NCI-H146 treated with DMSO at 0.1 percent for 48 hours (cell line): Measurements from ENCODE around the gene SDK1.
A peak's percentile ranks its signal among the peaks of the same experiment; 100 is the strongest.

Experiments
- DNase-seq: peaks from one replicate; lab custom pipeline; 2025; ENCODE audit not compliant: unreplicated experiment; lab: John Stamatoyannopoulos, UW

The SDK1 gene

DNA sequence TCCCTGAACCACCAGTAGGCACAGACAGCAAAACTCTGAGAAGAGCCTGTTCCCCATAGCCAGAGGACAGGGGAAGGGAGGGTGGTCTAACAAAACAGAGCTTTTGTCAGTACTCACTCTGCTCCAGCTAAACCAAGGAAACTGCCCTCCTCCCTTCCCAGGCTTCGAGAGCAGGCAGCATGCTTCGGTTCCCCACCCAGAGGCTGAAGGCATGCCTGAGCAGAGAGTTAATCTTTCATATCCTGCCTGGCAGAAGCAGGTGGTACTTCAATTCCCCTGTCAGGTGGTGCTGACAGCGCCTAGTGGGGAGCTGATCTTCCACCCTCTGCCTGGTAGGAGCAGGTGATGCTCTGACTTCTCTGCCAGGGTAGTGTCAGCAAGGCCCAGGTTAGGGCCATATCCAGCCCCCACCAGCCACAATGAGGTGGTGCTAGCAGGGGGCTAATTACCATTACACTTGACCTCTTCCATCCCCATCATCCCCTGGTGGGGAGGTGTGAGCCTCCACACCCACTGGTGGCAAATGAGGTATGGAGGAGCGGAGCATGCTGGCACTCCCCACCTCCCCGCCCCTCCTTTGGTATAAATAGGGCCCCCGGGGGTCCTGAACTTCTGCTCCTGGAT, 35.1 kb downstream of the SDK1 start:
- no peak for DNase-seq

DNA sequence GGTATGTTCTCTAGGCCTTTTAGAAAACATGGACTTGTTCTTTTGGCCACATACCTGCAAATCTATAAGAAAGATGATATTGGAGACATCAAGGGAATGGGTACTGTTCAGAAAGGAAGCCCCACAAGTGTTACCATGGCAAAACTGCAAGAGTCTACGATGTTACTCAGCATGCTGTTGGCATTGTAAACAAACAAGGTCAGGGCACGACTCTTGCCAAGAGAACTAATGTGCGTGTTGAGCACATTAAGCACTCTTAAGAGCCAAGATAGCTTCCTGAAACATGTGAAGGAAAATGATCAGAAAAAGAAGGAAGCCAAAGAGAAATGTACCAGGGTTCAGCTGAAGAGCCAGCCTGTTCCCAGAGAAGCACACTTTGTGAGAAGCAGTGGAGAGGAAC, 37.1 kb downstream of the SDK1 start:
- no peak for DNase-seq

DNA sequence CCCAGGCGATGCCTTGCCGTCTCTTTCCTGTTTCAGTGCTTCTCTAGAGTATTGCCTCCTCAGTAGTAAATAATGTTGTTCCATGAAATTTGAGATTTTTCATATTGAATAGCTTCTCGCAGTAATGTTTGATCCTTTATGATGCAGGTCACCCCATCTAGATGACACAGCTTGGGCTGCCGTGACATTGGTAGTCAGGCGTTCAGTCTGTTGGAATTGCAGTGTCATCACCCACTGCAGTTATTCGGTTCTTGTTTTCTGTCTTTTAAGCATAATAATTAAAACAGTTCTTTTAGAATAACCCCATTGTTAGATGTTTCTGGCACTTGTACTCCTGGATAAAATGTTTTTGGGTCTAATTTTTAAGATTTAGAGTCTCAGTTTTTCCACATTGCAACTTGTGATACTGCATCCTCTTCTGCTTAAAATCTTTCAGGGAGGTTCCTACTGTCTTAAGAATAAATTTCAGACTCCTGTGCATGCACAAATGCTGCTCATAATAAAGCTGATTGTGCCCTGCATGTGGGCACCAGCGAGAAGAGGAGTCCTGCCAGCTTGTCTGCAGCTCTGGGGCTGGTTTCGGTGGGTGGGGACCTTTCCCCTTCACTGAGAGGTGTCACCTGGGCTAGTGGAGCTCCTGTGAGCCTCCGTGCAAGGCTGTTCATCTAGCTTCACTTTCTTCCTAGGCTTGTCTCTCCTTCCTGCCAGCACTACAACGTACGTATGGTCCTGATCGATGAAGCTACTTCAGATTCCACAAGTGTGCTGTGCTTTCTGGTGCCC, 44.8 kb downstream of the SDK1 start:
- DNase-seq, result no peak

DNA sequence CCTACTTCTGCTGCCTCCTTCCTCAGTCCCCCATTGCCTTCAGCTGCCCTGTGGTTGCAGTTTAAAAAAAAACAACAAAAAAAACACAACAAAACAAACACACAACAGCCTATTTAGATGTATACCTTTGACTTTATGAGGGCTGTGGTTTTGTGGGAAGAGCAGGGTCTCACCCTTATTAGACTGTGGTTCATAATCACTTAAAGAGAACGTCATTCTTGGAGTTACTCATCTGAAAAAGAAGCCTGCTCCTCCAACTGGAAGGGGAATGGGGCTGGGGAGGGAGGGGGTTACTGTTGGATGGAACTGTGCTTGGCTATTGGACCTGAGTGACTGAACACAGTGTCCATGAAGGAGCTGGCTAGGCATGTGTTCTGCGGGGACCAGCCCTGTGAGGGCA, 48.1 kb downstream of the SDK1 start:
- DNase-seq, result no peak

DNA sequence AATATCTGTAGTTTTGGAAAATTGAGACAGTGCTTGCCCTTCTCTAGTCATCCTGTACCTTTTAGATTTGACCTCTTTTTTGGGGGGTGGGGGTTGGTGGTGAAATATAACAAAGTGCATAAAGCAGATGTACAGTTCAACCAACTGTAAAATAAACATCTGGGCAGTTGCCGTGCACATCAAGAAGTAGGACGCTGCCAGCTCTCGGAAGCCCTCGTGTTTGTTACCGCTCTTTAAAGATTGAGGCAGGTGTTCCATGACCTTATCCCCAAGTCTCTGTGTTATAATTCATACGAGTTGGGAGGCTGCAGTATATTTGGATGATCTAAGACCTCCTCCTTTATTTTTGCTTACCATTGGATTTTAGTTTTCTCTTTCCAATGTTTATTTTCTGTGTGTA, 55.1 kb downstream of the SDK1 start:
- no peak for DNase-seq

DNA sequence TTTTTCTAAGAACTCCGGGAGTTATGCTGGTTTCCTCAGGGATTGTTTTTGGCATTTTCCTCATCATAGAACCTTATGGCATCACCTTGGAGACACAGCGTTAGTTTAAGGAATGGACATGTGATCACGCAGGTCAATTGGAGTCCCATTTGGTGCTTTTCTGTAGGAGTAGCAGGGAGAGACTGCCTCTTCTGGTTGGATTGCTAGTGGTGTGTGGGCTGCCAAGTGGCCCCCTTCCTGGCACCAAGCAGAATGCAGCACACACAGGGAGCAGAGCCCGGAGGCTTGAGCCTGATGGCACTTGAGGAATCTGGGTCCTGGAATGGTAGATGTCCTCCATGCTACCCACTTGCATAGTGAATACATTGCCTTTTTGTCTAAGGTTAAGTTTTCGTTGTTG, 57.9 kb downstream of the SDK1 start:
- DNase-seq, result no peak

GRCh38 chr7:3367261-3367660, 66.2 kb downstream of the SDK1 start:
- no peak for DNase-seq

GRCh38 chr7:3370068-3370830, 69.2 kb downstream of the SDK1 start:
- peak; percentile 49 for DNase-seq

GRCh38 chr7:3370921-3371320, 69.9 kb downstream of the SDK1 start:
- no peak for DNase-seq

DNA sequence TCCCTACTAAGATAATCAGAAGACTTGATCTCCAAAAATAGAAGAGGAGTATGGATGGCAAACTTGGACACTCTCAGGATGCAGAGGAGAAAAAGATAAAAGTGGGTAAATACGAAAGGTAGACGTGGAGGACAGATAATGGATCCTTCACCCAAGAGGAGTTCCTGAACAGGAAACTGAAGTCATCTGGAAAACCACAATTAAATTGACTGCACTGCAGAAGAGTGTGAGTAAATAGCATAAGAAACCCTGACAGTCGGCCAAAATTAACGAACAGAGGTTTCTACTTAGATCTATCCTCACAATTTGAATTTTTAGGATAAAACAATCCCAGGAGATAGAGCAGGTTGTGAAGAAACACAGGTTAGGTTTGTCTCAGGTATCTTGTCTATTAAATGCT, 70.5 kb downstream of the SDK1 start:
- no peak for DNase-seq

GRCh38 chr7:3374239-3374638, 73.2 kb downstream of the SDK1 start:
- no peak for DNase-seq

GRCh38 chr7:3378390-3379150, 77.5 kb downstream of the SDK1 start:
- no peak for DNase-seq

DNA sequence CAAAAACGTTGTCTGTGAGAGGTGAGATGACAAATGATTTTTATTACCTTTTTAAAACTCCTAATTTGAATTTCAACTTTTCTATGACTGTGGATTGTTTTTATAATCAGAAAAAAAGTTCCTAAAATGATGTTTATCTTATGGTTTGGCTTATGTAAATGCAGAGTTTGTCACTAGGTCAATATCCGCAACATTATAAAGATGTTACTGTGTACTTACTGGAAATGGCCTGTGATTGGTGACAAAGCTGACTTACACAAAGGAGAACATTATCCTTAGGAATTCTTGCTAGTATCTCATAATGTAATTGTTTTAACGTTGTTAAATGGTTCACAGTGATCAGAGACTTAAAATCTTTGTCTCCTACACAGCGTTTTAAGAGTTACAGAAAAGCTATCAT, 79.0 kb downstream of the SDK1 start:
- no peak for DNase-seq

- DNase-seq, result no peak
These were observed 80.0 kb downstream of the SDK1 start for GRCh38 chr7:3380886-3381685.

GRCh38 chr7:3386423-3387190, 85.6 kb downstream of the SDK1 start:
- no peak for DNase-seq

DNA sequence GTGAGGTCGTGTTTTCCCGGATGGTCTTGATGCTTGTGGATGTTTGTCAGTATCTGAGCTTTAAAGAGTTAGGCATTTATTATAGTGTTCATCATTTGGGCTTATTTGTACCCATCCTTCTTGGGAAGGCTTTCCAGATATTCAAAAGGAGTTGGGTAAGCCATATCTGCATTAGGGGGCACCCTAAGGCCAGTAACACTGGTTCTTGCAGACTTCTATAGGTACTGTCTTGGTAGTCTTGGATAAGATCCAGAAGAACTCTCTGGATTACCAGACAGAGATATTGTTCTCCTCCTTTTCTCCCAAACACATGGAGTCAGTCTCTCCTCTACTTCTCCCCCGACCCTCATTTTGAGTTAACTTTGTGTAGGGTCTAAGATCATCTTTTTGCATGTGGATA, 92.8 kb downstream of the SDK1 start:
- DNase-seq, result no peak

DNA sequence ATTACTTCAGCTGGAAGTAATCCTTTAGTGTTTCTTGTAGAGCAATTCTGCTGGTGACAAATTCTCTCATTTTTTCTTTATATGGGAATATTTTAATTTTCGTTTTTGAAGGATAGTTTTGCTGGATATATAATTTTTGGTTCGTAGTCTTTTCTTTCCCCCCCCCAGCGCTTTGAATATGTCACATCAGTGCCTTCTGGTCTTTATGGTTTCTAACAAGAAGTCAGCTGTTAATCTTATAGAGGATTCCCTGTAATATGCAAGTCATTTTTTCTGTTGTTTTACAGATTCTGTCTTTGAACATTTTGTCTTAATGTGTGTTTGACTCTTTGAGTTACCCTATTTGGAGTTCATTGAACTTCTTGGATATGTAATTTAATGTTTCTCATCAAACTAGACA, 96.3 kb downstream of the SDK1 start:
- no peak for DNase-seq

DNA sequence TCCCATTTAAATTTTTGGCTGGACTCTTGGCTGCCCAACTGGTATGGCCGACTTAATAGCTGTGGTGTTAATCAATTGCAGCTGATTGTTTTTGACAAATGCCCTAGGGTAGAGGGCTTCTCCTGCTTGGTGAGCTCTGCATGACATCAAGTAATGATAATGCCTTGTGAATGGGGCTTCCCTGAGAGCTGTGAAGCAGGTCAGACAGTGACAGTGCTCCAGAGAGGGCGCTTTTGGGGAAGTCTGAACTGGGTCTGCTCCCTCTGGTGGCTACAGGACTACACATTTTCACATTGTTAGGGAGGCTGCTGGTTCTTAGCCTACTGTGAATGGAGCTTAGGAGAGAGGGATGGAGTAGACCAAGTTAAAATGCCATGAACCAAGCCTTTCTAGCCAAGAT, 98.8 kb downstream of the SDK1 start:
- no peak for DNase-seq

- DNase-seq, result no peak
These were observed 103.4 kb downstream of the SDK1 start for GRCh38 chr7:3404501-3404900.
